HFF-Myc (cell line): ENCODE data around the gene TCFL5.

Experiments
- DNase-seq: peaks from one replicate; pipeline ENCODE4 v3.0.0-alpha.2; 2011; ENCODE audit warnings: low read depth; ENCODE audit errors: extremely low read depth
- H3K4me3 ChIP-seq: replicated peaks from 2 replicates; pipeline ENCODE4 v1.5.1; 2011; ENCODE audit warnings: low read depth, mild to moderate bottlenecking, control low read depth, low read length
- TF ChIP-seq, protein P1 (sequence below): IDR thresholded peaks from 2 replicates; pipeline ENCODE4 v1.5.1; 2012; ENCODE audit warnings: mild to moderate bottlenecking, low read depth, low read length, control low read depth; ENCODE audit errors: missing control alignments

Gene TCFL5

DNA sequence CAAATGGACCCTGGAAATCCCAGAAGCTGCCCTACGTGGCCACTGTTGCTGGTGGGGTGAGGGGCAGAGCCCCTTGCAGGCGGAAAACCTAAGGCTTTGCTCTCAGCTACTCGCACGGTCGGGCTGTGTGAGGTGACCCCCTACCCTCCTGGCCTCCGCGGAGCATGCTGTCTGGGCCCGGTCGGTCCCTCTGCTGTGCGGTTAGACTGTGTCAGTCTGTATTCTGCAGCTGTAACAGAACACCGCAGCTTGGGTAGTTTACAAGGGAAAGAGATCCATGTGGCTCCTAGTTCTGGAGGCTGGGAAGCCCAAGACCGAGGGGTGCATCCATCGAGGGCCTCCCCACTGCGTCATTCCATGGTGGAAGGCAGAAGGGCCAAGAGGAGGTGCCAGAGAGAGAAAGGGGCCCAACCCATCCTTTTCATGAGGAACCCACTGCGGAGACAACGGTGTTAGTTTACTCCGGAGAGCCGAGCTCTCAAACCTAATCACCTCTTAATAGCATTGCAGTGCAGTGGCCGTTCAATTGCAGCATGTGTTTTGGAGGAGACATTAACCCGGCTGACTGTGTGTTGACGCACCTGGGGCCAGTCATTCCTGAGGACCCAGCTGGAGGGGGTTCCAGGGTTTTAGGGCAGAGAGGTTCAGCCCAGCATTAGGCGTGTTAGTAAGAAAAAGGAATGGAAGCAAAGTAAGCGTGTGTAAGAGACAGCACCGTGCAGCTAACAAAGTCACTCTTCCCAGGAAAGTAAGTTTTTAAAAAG, 26.5 kb downstream of the TCFL5 start:
- H3K4me3 ChIP-seq: no peak overlapping the region

DNA sequence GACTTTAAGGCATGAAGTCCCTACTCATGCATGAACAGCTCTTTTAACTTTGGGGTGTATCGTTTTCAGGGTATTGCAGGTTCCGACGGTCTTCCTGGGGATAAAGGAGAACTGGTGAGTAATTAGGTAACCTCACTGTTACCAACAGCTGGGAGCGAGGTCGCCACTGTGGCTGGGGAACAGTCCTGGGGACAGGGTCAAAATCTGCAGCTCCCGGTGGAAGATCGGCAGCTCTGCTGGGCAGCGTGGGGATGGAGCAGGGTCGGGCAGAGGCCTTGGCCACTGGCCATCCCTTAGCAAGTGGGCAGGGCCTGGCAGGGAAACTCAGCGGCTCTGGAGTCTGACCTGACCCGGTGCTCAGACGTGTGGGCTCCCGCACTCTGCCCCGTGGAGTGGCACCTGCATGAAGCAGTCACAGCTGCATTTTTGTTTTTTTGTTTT, 28.7 kb downstream of the TCFL5 start:
- H3K4me3 ChIP-seq: no peak overlapping the region
- TF ChIP-seq, protein P1, sequence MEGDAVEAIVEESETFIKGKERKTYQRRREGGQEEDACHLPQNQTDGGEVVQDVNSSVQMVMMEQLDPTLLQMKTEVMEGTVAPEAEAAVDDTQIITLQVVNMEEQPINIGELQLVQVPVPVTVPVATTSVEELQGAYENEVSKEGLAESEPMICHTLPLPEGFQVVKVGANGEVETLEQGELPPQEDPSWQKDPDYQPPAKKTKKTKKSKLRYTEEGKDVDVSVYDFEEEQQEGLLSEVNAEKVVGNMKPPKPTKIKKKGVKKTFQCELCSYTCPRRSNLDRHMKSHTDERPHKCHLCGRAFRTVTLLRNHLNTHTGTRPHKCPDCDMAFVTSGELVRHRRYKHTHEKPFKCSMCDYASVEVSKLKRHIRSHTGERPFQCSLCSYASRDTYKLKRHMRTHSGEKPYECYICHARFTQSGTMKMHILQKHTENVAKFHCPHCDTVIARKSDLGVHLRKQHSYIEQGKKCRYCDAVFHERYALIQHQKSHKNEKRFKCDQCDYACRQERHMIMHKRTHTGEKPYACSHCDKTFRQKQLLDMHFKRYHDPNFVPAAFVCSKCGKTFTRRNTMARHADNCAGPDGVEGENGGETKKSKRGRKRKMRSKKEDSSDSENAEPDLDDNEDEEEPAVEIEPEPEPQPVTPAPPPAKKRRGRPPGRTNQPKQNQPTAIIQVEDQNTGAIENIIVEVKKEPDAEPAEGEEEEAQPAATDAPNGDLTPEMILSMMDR: no peak
- DNase-seq: no peak

More for the DNA sequence above, 26.5 kb downstream of the TCFL5 start:
- DNase-seq: no peak
- TF ChIP-seq, protein P1: no peak

DNA sequence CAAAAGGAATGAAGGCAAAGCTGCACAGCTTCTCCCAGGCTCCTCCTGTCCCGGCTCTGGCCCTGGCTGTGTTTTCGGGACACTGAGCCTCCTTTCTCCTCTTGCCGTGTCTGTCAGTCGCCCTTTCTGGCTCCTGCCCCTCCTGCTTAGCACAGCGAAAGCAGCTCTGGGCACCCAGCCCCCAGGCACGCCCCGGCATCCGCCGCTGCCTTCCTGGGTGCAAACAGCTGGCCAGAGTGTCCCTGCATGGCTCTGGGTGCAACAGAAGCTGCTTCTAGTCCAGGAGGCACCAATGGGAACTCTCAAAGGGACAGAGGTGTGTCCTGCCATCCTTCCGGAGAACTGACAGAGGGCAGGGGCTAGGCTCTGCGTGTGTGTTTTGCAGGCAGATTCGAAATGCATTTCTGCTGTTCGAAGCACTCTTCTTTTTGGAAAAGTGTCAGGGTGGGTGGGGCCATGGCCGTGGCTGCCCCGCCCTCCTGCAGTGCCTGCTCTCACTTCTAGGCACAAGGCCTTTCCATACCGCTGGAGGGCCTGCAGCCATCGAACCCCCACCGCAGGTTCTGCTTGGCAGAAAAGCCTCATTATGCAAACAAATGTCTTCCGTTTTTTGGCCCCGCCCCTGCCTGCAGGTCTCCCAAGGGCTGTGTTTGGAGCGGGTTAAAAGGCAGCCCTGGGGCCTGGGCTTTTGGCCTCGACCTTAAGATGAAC, 29.3 kb downstream of the TCFL5 start:
- TF ChIP-seq, protein P1: no peak

DNA sequence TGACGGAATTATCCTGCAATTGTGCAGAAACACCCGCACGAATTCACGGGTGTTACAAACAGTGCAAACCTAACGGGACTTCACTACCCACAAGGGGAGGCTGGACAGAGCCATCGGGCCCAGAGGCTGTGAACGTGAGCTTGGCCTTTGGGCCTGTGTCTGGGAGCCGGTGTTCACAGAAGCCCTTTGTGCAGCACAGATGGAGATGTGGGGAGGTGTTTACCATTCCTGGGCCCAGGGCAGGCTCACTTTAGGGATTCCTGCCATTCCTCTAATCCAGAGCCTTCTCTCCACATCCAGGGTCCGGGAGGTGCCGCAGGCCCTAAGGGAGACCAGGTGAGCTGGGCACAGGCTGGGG, 29.8 kb downstream of the TCFL5 start:
- TF ChIP-seq, protein P1: no peak
- no peak overlapping the region for H3K4me3 ChIP-seq
- no peak for DNase-seq

More for the DNA sequence above, 29.3 kb downstream of the TCFL5 start:
- DNase-seq: no peak
- no peak overlapping the region for H3K4me3 ChIP-seq

DNA sequence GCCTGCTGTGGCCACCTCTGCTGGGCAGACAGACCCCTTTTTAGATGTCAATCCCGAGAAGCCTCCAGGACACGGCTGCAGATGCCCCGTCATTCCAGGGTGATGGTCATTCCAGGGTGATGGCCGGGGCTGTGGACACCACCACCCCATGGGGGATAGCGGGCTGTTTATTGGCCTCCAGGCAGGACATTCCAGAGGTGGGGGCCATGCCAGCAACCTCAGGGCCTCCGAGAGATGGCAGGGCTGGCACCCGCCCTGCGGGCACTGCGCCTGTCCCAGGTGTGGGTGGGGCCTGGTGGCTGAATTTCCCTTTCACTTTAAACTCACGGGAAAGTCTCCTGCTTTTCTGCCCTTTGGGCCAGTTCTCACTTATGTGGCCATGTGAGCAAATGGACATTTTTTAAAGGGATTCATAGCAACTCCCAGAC, 30.2 kb downstream of the TCFL5 start:
- no peak overlapping the region for H3K4me3 ChIP-seq
- TF ChIP-seq, protein P1: no peak
- DNase-seq: no peak

DNA sequence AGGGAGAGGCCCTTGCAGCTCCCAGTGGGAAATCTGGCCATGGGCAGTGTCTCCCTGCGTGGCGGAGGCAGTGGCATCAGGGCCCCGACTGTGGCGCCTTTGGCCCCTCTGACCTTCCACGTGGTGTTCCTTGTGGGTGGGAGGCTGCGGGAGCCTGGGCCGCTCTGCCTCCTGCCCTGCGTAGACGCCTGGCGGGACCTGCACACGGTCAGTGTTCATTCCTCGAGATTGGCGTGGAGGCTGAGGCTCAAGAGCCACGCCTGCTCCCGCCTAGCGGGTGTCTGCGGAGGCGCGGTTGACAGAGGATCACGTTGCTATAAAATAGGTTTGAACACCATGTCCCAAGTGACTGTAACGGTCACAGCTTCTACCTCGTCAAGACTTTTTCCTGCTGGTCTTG, 30.8 kb downstream of the TCFL5 start:
- DNase-seq: no peak
- no peak overlapping the region for H3K4me3 ChIP-seq
- TF ChIP-seq, protein P1: no peak
